Loucy (cell line): Measurements from ENCODE around the gene NFE2.
A peak's percentile ranks its signal among the peaks of the same experiment; 100 is the strongest.
"Not testable (repeated sequence)": the region's sequence is repeated elsewhere in the genome, so short reads cannot be mapped to it uniquely, and the experiment has no call there.

ENCODE experiments used
- H2AFZ ChIP-seq: fragments of 200-600 bp; sonication (generic); 2 replicates; pipeline ENCODE4 v1.6.0; 2016; ENCODE audit warnings: antibody characterized with exemption, mild to moderate bottlenecking, low read length, moderate library complexity
- H3F3A ChIP-seq: fragments of 200-600 bp; 2 replicates; pipeline ENCODE4 v1.6.0; 2016; ENCODE audit warnings: antibody characterized with exemption, low read depth, mild to moderate bottlenecking
- H3K27me3 ChIP-seq: fragments of 200-600 bp; sonication (generic); 2 replicates; pipeline ENCODE4 v1.6.1; 2014; ENCODE audit warnings: low read length, mild to moderate bottlenecking; ENCODE audit not compliant: insufficient read depth, poor library complexity, severe bottlenecking
- H3K36me3 ChIP-seq: fragments of 200-600 bp; sonication (generic); 2 replicates; pipeline ENCODE4 v1.6.1; 2016; ENCODE audit warnings: low read length; ENCODE audit not compliant: insufficient read depth
- H3K4me1 ChIP-seq: fragments of 200-600 bp; sonication (generic); 2 replicates; pipeline ENCODE4 v1.5.1; 2014; ENCODE audit warnings: low read length, mild to moderate bottlenecking; ENCODE audit not compliant: insufficient read depth, poor library complexity, severe bottlenecking
- H3K4me2 ChIP-seq: fragments of 200-600 bp; sonication (generic); 2 replicates; pipeline ENCODE4 v1.6.0; 2014; ENCODE audit warnings: antibody characterized with exemption, low read length, low read depth, mild to moderate bottlenecking; ENCODE audit not compliant: poor library complexity, severe bottlenecking
- H3K4me3 ChIP-seq: fragments of 200-600 bp; sonication (generic); 2 replicates; pipeline ENCODE4 v1.5.1; 2014; ENCODE audit warnings: low read length, mild to moderate bottlenecking, mixed read lengths; ENCODE audit not compliant: poor library complexity, severe bottlenecking
- H3K79me2 ChIP-seq: fragments of 200-600 bp; sonication (generic); 2 replicates; pipeline ENCODE4 v1.6.1; 2014; ENCODE audit warnings: low read length; ENCODE audit not compliant: insufficient read depth
- H3K9ac ChIP-seq: fragments of 200-600 bp; sonication (generic); 2 replicates; pipeline ENCODE4 v1.6.0; 2014; ENCODE audit warnings: mild to moderate bottlenecking, low read depth, low read length, moderate library complexity; ENCODE audit not compliant: poor library complexity, severe bottlenecking
- H3K9me2 ChIP-seq: fragments of 200-600 bp; sonication (generic); replicated peaks from 2 replicates; pipeline ENCODE4 v1.6.1; 2016; ENCODE audit warnings: low read depth, low read length, mixed read lengths
- H3K9me3 ChIP-seq: fragments of 200-600 bp; sonication (generic); 2 replicates; pipeline ENCODE4 v1.6.1; 2014; ENCODE audit warnings: mild to moderate bottlenecking, antibody characterized with exemption, low read length, low read depth; ENCODE audit not compliant: insufficient read depth
- H4K20me1 ChIP-seq: fragments of 200-600 bp; sonication (generic); 2 replicates; pipeline ENCODE4 v1.6.0; 2014; ENCODE audit warnings: antibody characterized with exemption, low read length, mild to moderate bottlenecking; ENCODE audit not compliant: insufficient read depth, poor library complexity, severe bottlenecking
- EZH2phosphoT487 ChIP-seq: fragments of 200-600 bp; IDR thresholded peaks from 2 replicates; pipeline ENCODE4 v1.6.1; 2018; ENCODE audit warnings: antibody characterized with exemption, mild to moderate bottlenecking, moderate library complexity, borderline replicate concordance
- TF ChIP-seq, protein P1 (sequence below): fragments of 200-600 bp; sonication (generic); conservative IDR thresholded peaks from 2 replicates; pipeline ENCODE4 v1.5.1; 2014; ENCODE audit warnings: mild to moderate bottlenecking, antibody characterized with exemption, low read length

NFE2 gene

GRCh38 chr12:54328595-54329337 is 28.0 kb upstream of the NFE2 start:
- Histone ChIP-seq H3K27me3 (no peaks in the 10 kb centered on the region), H3K36me3 (no peaks in the 10 kb centered on the region), H4K20me1 (no peaks in the 10 kb centered on the region), H3K9me3 (no peaks in the 10 kb centered on the region), H3K9me2 (no peaks in the 10 kb centered on the region), H2AFZ (no peak overlapping the region), H3K4me1 (peaks cover 19% of the 10 kb centered on the region), H3K4me2 (peak overlapping the region; percentile 14), H3F3A (no peaks in the 10 kb centered on the region), H3K9ac (peak overlapping the region; percentile 1), H3K4me3 (no peak overlapping the region), H3K79me2 (peaks cover 46% of the 10 kb centered on the region)
- TF ChIP-seq EZH2phosphoT487: no peak
- TF ChIP-seq, protein P1, sequence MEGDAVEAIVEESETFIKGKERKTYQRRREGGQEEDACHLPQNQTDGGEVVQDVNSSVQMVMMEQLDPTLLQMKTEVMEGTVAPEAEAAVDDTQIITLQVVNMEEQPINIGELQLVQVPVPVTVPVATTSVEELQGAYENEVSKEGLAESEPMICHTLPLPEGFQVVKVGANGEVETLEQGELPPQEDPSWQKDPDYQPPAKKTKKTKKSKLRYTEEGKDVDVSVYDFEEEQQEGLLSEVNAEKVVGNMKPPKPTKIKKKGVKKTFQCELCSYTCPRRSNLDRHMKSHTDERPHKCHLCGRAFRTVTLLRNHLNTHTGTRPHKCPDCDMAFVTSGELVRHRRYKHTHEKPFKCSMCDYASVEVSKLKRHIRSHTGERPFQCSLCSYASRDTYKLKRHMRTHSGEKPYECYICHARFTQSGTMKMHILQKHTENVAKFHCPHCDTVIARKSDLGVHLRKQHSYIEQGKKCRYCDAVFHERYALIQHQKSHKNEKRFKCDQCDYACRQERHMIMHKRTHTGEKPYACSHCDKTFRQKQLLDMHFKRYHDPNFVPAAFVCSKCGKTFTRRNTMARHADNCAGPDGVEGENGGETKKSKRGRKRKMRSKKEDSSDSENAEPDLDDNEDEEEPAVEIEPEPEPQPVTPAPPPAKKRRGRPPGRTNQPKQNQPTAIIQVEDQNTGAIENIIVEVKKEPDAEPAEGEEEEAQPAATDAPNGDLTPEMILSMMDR: no peak

- H3K79me2 ChIP-seq: peaks cover 31% of the 10 kb centered on the region
- H3K9me2 ChIP-seq: not testable (repeated sequence)
Observed at GRCh38 chr12:54325442-54326109, 24.8 kb upstream of the NFE2 start.

GRCh38 chr12:54324617-54325441 is 24.0 kb upstream of the NFE2 start, which contains the start of gene COPZ1:
COPZ1 (plus strand) TSS chr12:54325131; CDS start chr12:54325164, 33 bp downstream.
- Histone ChIP-seq H3F3A (no peaks in the 10 kb centered on the region), H3K9me3 (no peaks in the 10 kb centered on the region), H3K79me2 (peaks cover 30% of the 10 kb centered on the region), H3K9me2 (no peaks in the 10 kb centered on the region), H3K36me3 (no peaks in the 10 kb centered on the region), H2AFZ (peak within 1 kb of the TSS; percentile 93), H3K9ac (peak within 1 kb of the TSS; percentile 84), H3K27me3 (no peaks in the 10 kb centered on the region), H3K4me1 (peaks cover 18% of the 10 kb centered on the region), H3K4me2 (peak within 1 kb of the TSS; percentile 87), H3K4me3 (peak within 1 kb of the TSS; percentile 85), H4K20me1 (no peaks in the 10 kb centered on the region)
- TF ChIP-seq EZH2phosphoT487: no peak
- TF ChIP-seq, protein P1: peak; percentile 81

More at GRCh38 chr12:54325442-54326109, 24.8 kb upstream of the NFE2 start:
- Histone ChIP-seq H3K9ac (peak overlapping the region; percentile 84), H3K4me1 (peaks cover 19% of the 10 kb centered on the region), H2AFZ (peak overlapping the region; percentile 56), H3K4me3 (peak overlapping the region; percentile 85), H3K4me2 (peak overlapping the region; percentile 87)
- not testable (repeated sequence) for H3K9me3 ChIP-seq, H3K36me3 ChIP-seq, H3K27me3 ChIP-seq, H3F3A ChIP-seq, H4K20me1 ChIP-seq
